HL-60 (cell line): ENCODE measurements around the gene PRCP.

Experiments
- DNase-seq, 2 experiments: peaks; one replicate each; pipeline ENCODE4 v3.0.0-alpha.2; 2010 to 2020; ENCODE audit warnings: low read depth in 1 of 2, low spot score in 1 of 2
- H3K27ac ChIP-seq: fragments of 250-450 bp; sonication (Bioruptor Pico); replicated peaks from 2 replicates; pipeline ENCODE4 v1.5.1; 2020; ENCODE audit warnings: mild to moderate bottlenecking, moderate library complexity
- H3K27me3 ChIP-seq: fragments of 250-450 bp; sonication (Bioruptor Pico); 2 replicates; pipeline ENCODE4 v1.5.1; 2021; ENCODE audit warnings: mild to moderate bottlenecking, moderate library complexity; ENCODE audit not compliant: insufficient read depth, poor library complexity, severe bottlenecking
- H3K4me3 ChIP-seq: replicated peaks from 2 replicates; pipeline ENCODE4 v1.5.1; 2011; ENCODE audit warnings: mild to moderate bottlenecking, control low read depth, low read length; ENCODE audit not compliant: insufficient read depth
- GABPA ChIP-seq: IDR thresholded peaks from 2 replicates; pipeline ENCODE4 v1.6.1; 2012; ENCODE audit warnings: low read depth
- POLR2AphosphoS5 ChIP-seq: IDR thresholded peaks from 2 replicates; pipeline ENCODE4 v1.6.1; 2012; ENCODE audit warnings: low read depth
- SPI1 ChIP-seq: IDR thresholded peaks from 2 replicates; pipeline ENCODE4 v1.6.1; 2012; ENCODE audit warnings: low read depth, mild to moderate bottlenecking, borderline replicate concordance
- TF ChIP-seq, protein P1 (sequence below): IDR thresholded peaks from 2 replicates; pipeline ENCODE4 v1.6.1; 2012; ENCODE audit warnings: low read depth; ENCODE audit not compliant: insufficient replicate concordance
- TF ChIP-seq, protein P2 (sequence below): IDR thresholded peaks from one replicate; pipeline ENCODE4 v1.5.1; 2011; ENCODE audit warnings: low read length, control low read depth, inconsistent platforms; ENCODE audit not compliant: insufficient read depth

The PRCP gene

DNA sequence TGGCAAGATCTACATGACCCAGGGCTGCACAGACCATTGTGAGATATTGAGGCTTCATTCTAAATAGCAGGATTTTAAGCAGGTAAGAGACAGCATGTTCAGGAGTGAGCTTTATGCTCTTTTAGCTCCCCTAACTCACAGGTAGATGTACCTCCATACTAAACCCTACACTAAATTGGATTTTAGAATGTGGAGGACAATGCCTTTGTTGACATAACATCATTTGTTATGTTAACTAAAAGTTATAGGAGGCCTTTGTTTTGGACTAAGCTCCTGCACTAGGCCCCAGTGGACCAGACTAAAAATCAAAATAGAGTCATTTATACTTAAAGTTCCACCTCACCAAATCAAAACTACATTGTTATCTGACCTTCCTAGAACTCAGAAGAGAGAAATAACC, 8.1 kb upstream of the PRCP start:
- no peak overlapping the region; the same call in 1 of the 2 replicates for H3K27ac ChIP-seq
- no peak overlapping the region for H3K4me3 ChIP-seq
- no peak for DNase-seq
- TF ChIP-seq GABPA (no peak), SPI1 (no peak)
- H3K27me3 ChIP-seq, result no peaks in the 10 kb centered on the region

DNA sequence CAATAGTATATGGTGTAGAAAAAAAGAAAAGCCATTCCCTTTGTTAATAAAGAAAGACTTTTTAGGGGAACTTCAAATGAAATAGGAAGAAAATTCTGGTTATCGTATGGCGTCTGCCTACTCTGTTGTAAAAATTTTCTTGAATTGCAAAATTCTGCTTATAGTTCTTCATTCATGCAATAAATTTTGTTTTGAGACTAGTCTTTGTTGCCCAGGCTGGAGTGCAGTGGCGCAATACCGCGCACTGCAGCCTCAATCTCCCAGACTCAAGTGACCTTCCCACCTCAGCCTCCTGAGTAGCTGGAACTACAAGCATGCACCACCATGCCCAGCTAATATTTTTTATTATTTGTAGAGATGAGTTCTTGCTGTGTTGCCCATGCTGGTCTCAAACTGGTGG, 7.1 kb upstream of the PRCP start:
- no peak for TF ChIP-seq GABPA
- TF ChIP-seq SPI1, result no peak
- TF ChIP-seq, protein P1, sequence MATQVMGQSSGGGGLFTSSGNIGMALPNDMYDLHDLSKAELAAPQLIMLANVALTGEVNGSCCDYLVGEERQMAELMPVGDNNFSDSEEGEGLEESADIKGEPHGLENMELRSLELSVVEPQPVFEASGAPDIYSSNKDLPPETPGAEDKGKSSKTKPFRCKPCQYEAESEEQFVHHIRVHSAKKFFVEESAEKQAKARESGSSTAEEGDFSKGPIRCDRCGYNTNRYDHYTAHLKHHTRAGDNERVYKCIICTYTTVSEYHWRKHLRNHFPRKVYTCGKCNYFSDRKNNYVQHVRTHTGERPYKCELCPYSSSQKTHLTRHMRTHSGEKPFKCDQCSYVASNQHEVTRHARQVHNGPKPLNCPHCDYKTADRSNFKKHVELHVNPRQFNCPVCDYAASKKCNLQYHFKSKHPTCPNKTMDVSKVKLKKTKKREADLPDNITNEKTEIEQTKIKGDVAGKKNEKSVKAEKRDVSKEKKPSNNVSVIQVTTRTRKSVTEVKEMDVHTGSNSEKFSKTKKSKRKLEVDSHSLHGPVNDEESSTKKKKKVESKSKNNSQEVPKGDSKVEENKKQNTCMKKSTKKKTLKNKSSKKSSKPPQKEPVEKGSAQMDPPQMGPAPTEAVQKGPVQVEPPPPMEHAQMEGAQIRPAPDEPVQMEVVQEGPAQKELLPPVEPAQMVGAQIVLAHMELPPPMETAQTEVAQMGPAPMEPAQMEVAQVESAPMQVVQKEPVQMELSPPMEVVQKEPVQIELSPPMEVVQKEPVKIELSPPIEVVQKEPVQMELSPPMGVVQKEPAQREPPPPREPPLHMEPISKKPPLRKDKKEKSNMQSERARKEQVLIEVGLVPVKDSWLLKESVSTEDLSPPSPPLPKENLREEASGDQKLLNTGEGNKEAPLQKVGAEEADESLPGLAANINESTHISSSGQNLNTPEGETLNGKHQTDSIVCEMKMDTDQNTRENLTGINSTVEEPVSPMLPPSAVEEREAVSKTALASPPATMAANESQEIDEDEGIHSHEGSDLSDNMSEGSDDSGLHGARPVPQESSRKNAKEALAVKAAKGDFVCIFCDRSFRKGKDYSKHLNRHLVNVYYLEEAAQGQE, result no peak
- TF ChIP-seq, protein P2, sequence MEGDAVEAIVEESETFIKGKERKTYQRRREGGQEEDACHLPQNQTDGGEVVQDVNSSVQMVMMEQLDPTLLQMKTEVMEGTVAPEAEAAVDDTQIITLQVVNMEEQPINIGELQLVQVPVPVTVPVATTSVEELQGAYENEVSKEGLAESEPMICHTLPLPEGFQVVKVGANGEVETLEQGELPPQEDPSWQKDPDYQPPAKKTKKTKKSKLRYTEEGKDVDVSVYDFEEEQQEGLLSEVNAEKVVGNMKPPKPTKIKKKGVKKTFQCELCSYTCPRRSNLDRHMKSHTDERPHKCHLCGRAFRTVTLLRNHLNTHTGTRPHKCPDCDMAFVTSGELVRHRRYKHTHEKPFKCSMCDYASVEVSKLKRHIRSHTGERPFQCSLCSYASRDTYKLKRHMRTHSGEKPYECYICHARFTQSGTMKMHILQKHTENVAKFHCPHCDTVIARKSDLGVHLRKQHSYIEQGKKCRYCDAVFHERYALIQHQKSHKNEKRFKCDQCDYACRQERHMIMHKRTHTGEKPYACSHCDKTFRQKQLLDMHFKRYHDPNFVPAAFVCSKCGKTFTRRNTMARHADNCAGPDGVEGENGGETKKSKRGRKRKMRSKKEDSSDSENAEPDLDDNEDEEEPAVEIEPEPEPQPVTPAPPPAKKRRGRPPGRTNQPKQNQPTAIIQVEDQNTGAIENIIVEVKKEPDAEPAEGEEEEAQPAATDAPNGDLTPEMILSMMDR, result no peak
- no peak for TF ChIP-seq POLR2AphosphoS5
- H3K27me3 ChIP-seq, result no peaks in the 10 kb centered on the region
- H3K27ac ChIP-seq, result peak overlapping the region; percentile 44
- H3K4me3 ChIP-seq, result no peak overlapping the region
- peak; percentile 52 to 80 for DNase-seq

DNA sequence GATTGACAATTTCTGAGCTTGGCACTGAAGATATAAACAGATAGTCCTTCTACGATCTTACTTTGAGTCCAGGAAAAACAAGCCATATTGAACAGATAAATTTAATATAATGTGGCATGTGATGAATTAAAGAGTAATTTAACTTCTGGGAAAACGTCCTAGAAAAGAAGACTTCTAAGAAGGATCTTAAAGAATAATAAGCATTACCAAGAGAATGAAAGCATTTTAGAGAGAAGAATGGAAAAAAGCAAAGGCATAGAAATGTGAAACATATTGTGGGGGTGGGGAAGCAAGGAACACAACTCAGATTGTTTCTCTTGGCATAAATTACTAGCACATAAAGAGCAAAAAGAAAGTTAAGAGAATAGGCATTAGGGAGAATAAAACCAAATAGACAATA, 6.7 kb upstream of the PRCP start:
- no peak overlapping the region for H3K4me3 ChIP-seq
- no peaks in the 10 kb centered on the region for H3K27me3 ChIP-seq
- TF ChIP-seq, protein P2, result no peak
- TF ChIP-seq GABPA (no peak), POLR2AphosphoS5 (no peak), SPI1 (no peak)
- TF ChIP-seq, protein P1, result no peak
- peak overlapping the region; percentile 44 for H3K27ac ChIP-seq
- DNase-seq, result no peak

DNA sequence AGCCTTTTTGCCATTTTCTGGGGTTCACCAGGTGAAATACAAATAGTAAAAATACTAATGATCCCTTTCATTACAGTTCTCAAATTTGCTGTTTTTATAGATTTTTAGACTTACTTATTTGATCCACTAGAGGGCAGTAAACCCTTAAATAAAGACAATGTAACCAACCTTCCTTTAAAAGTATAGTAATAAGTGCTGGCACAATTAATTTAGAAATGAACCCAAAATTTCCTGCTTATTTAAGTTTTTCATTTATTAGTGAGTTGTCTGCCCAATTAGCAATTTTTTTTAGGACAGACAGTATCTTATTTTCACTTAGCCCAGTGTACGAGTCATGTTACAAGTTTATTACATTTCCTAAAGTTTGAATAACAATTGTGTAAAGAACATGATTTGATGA, 6.0 kb upstream of the PRCP start:
- TF ChIP-seq SPI1 (no peak), GABPA (no peak), POLR2AphosphoS5 (no peak)
- TF ChIP-seq, protein P1, result no peak
- TF ChIP-seq, protein P2, result peak; percentile 11
- no peak overlapping the region for H3K4me3 ChIP-seq
- no peak for DNase-seq
- H3K27me3 ChIP-seq, result no peaks in the 10 kb centered on the region
- H3K27ac ChIP-seq, result no peak overlapping the region
